HepG2 (cell line): ENCODE data around the gene TMX2. TPM values are rescaled to one million over a fixed set of nuclear protein-coding genes. Genes with fewer than 3 reads are reported as not detected.

Experiments used
- ATF4 ChIP-seq, 2 experiments: fragments of 450-650 bp in 1 of 2; sonication (generic) in 1 of 2; formaldehyde crosslinking; IDR thresholded peaks; 2 replicates each; pipeline versions ENCODE4 v1.5.0 to v1.8.0; 2020 to 2022; ENCODE audit warnings: mild to moderate bottlenecking in 1 of 2, missing genetic modification reagents in 1 of 2
- CBX5 ChIP-seq: sonication (generic); formaldehyde crosslinking; IDR thresholded peaks from 2 replicates; pipeline ENCODE4 v1.4.0; 2020; ENCODE audit warnings: missing genetic modification reagents, borderline replicate concordance
- CHD4 ChIP-seq: fragments of 200-600 bp; sonication (generic); IDR thresholded peaks from 2 replicates; pipeline ENCODE4 v1.7.0; 2017; ENCODE audit warnings: mild to moderate bottlenecking, low read length, borderline replicate concordance
- FOXJ3 ChIP-seq: sonication (generic); formaldehyde crosslinking; IDR thresholded peaks from 2 replicates; pipeline ENCODE4 v1.4.0; 2020; ENCODE audit warnings: missing genetic modification reagents, mild to moderate bottlenecking, borderline replicate concordance
- HIC2 ChIP-seq: sonication (generic); formaldehyde crosslinking; IDR thresholded peaks from 2 replicates; pipeline ENCODE4 v1.9.0; 2022; ENCODE audit warnings: low read depth, missing genetic modification reagents
- HINFP ChIP-seq: sonication (generic); formaldehyde crosslinking; IDR thresholded peaks from 2 replicates; pipeline ENCODE4 v1.4.0; 2020; ENCODE audit warnings: low read depth, mild to moderate bottlenecking, missing genetic modification reagents
- MEF2D ChIP-seq: sonication (generic); formaldehyde crosslinking; IDR thresholded peaks from 2 replicates; pipeline ENCODE4 v1.5.1; 2020; ENCODE audit warnings: mild to moderate bottlenecking, missing genetic modification reagents
- PHF8 ChIP-seq: sonication (generic); formaldehyde crosslinking; IDR thresholded peaks from 2 replicates; pipeline ENCODE4 v1.5.0; 2020; ENCODE audit warnings: missing genetic modification reagents
- SUZ12 ChIP-seq: fragments of 150-350 bp; IDR thresholded peaks from 2 replicates; pipeline ENCODE4 v1.6.1; 2014; ENCODE audit warnings: low read depth, low read length
- U2AF1 ChIP-seq: fragments of 200-400 bp; formaldehyde crosslinking; optimal IDR thresholded peaks from 2 replicates; pipeline ENCODE3; 2017; ENCODE audit warnings: mild to moderate bottlenecking, low read depth, low read length
- ZNF333 ChIP-seq: sonication (generic); formaldehyde crosslinking; IDR thresholded peaks from 2 replicates; pipeline ENCODE4 v1.4.0; 2020; ENCODE audit warnings: mild to moderate bottlenecking, missing genetic modification reagents, borderline replicate concordance
- ZNF639 ChIP-seq: conservative IDR thresholded peaks from 2 replicates; pipeline ENCODE4 v1.6.1; 2018; ENCODE audit warnings: missing genetic modification reagents
- ZNF75D ChIP-seq: sonication (generic); formaldehyde crosslinking; IDR thresholded peaks from 2 replicates; pipeline ENCODE4 v1.8.1; 2023; ENCODE audit warnings: missing genetic modification reagents, mild to moderate bottlenecking, borderline replicate concordance
- ZNF780A ChIP-seq: sonication (generic); formaldehyde crosslinking; IDR thresholded peaks from 2 replicates; pipeline ENCODE4 v1.8.0; 2022; ENCODE audit warnings: mild to moderate bottlenecking, missing genetic modification reagents, moderate library complexity
- ZNF800 ChIP-seq: sonication (generic); formaldehyde crosslinking; IDR thresholded peaks from 2 replicates; pipeline ENCODE4 v1.4.0; 2020; ENCODE audit warnings: missing genetic modification reagents
- polyA plus RNA-seq, 8 experiments: library from polyadenylated mRNA; depleted of rRNA in 3 of 8; stranded (reverse) in 7 of 8; unstranded in 1 of 8; fragments of >200 nt; fragmentation: Illumina TruSeq in 4 of 8; extraction: Trizol in 4 of 8; gene quantifications; 2 replicates each; pipeline versions ENCODE4 v1.2.1 to v1.2.3, GENCODE V29; 2011 to 2016; ENCODE audit warnings: low read depth in 4 of 8, missing spikeins in 1 of 8, mixed read lengths in 1 of 8; ENCODE audit not compliant: insufficient read depth in 1 of 8
- total RNA-seq, 5 experiments: library from RNA; depleted of rRNA; stranded (reverse); fragments of >200 nt; fragmentation: Illumina TruSeq; extraction: Trizol; gene quantifications; 2 replicates each; pipeline ENCODE4 v1.2.3, GENCODE V29; 2016; ENCODE audit warnings: low read depth in 1 of 5

The TMX2 gene
- total and polyA plus RNA-seq, 2 of the 13 experiments (the other 11 are each of a cell fraction or from before 2014, with no cell fraction given), result 84.5 to 129 TPM

- no peak for TF ChIP-seq FOXJ3 (CRISPR knock-in tag)
- peak in 1 of 2 experiments; percentile 52; a peak in 2 of 4 replicates for TF ChIP-seq ATF4 (CRISPR knock-in tag; IDR thresholded peaks at IDR 0.05)
- TF ChIP-seq ZNF800 (CRISPR knock-in tag), result no peak
- peak; percentile 98 for TF ChIP-seq ZNF639
- no peak for TF ChIP-seq SUZ12
- TF ChIP-seq HINFP (CRISPR knock-in tag), result peak; percentile 63; the same call in 1 of the 2 replicates
- TF ChIP-seq U2AF1, result no peak
- no peak for TF ChIP-seq ZNF333 (CRISPR knock-in tag)
- TF ChIP-seq CBX5 (CRISPR knock-in tag), result no peak; the same call in 1 of the 2 replicates
- no peak for TF ChIP-seq CHD4
- no peak for TF ChIP-seq ZNF75D (CRISPR knock-in tag)
- no peak for TF ChIP-seq HIC2
- no peak for TF ChIP-seq ZNF780A (CRISPR knock-in tag)
- peak; percentile 78 for TF ChIP-seq PHF8
- 0 out of 2 replicates have a peak, but pooled peaks have one; percentile 5 for TF ChIP-seq MEF2D (CRISPR knock-in tag)
Measured at GRCh38 chr11:57667736-57668433, 44.5 kb upstream of the TMX2 start, which contains the start of gene ZDHHC5 (continued).
